H9 (cell line): Measurements from ENCODE around the gene RNLS. TPM values are rescaled to one million over a fixed set of nuclear protein-coding genes. Genes with fewer than 3 reads are reported as not detected.

Experiments used
- DNase-seq: peaks from one replicate; pipeline ENCODE4 v3.0.0-alpha.2; 2017
- H2AFZ ChIP-seq: one replicate; pipeline ENCODE4 v1.6.1; 2013; ENCODE audit warnings: mild to moderate bottlenecking, low read length, control low read depth, moderate library complexity
- H2AK5ac ChIP-seq: 2 replicates; pipeline ENCODE4 v1.6.1; 2013; ENCODE audit warnings: low read length, control low read depth, mixed read lengths; ENCODE audit not compliant: insufficient read length
- H2BK120ac ChIP-seq: one replicate; pipeline ENCODE4 v1.6.1; 2013; ENCODE audit warnings: low read depth, mild to moderate bottlenecking, low read length, control low read depth, inconsistent platforms; ENCODE audit not compliant: poor library complexity, severe bottlenecking
- H2BK12ac ChIP-seq: 2 replicates; pipeline ENCODE4 v1.6.1; 2013; ENCODE audit warnings: low read length, control low read depth, mixed read lengths, low read depth; ENCODE audit not compliant: insufficient read length
- H2BK15ac ChIP-seq: 2 replicates; pipeline ENCODE4 v1.6.1; 2013; ENCODE audit warnings: low read depth, low read length, control low read depth
- H2BK20ac ChIP-seq: one replicate; pipeline ENCODE4 v1.6.1; 2013; ENCODE audit warnings: low read depth, mild to moderate bottlenecking, low read length, control low read depth, inconsistent platforms; ENCODE audit not compliant: poor library complexity, severe bottlenecking
- H2BK5ac ChIP-seq: 2 replicates; pipeline ENCODE4 v1.6.1; 2013; ENCODE audit warnings: low read length, control low read depth, mixed read lengths; ENCODE audit not compliant: insufficient read length
- H3K14ac ChIP-seq: 2 replicates; pipeline ENCODE4 v1.6.1; 2013; ENCODE audit warnings: low read length, control low read depth; ENCODE audit not compliant: insufficient read depth
- H3K18ac ChIP-seq: 2 replicates; pipeline ENCODE4 v1.6.1; 2013; ENCODE audit warnings: low read depth, mild to moderate bottlenecking, mixed read lengths, low read length, control low read depth; ENCODE audit not compliant: insufficient read length
- H3K23ac ChIP-seq: 2 replicates; pipeline ENCODE4 v1.6.1; 2013; ENCODE audit warnings: low read length, control low read depth, mixed read lengths, low read depth; ENCODE audit not compliant: insufficient read length
- H3K23me2 ChIP-seq: 2 replicates; pipeline ENCODE4 v1.6.1; 2013; ENCODE audit warnings: low read depth, mild to moderate bottlenecking, mixed read lengths, low read length, control low read depth; ENCODE audit not compliant: insufficient read length, poor library complexity, severe bottlenecking
- H3K27ac ChIP-seq: 2 replicates; pipeline ENCODE4 v1.5.1; 2013; ENCODE audit warnings: low read length, control low read depth, mixed read lengths, low read depth; ENCODE audit not compliant: insufficient read length
- H3K27me3 ChIP-seq: 2 replicates; pipeline ENCODE4 v1.6.1; 2013; ENCODE audit warnings: low read length, control low read depth, inconsistent platforms; ENCODE audit not compliant: insufficient read depth
- H3K4ac ChIP-seq: 2 replicates; pipeline ENCODE4 v1.6.1; 2013; ENCODE audit warnings: low read depth, mild to moderate bottlenecking, control low read depth, inconsistent platforms, low read length, moderate library complexity
- H3K4me1 ChIP-seq: 2 replicates; pipeline ENCODE4 v1.6.1; 2013; ENCODE audit warnings: low read length, control low read depth, inconsistent platforms; ENCODE audit not compliant: insufficient read depth
- H3K4me2 ChIP-seq: 2 replicates; pipeline ENCODE4 v1.6.1; 2013; ENCODE audit warnings: low read length, control low read depth, mixed read lengths; ENCODE audit not compliant: insufficient read length, insufficient read depth
- H3K56ac ChIP-seq: 2 replicates; pipeline ENCODE4 v1.6.1; 2013; ENCODE audit warnings: low read depth, mild to moderate bottlenecking, mixed read lengths, low read length, control low read depth; ENCODE audit not compliant: insufficient read length
- H3K79me1 ChIP-seq: 2 replicates; pipeline ENCODE4 v1.6.1; 2013; ENCODE audit warnings: low read depth, mild to moderate bottlenecking, moderate library complexity, low read length, control low read depth, inconsistent platforms; ENCODE audit not compliant: insufficient read depth, poor library complexity, severe bottlenecking
- H3K79me2 ChIP-seq: 2 replicates; pipeline ENCODE4 v1.6.1; 2013; ENCODE audit warnings: low read length, control low read depth, inconsistent platforms; ENCODE audit not compliant: insufficient read depth
- H3K9ac ChIP-seq: 2 replicates; pipeline ENCODE4 v1.6.1; 2013; ENCODE audit warnings: low read length, control low read depth, mixed read lengths; ENCODE audit not compliant: insufficient read length; ENCODE audit errors: extremely low read depth
- H3K9me3 ChIP-seq: one replicate; pipeline ENCODE4 v1.6.1; 2013; ENCODE audit warnings: low read depth, low read length, inconsistent platforms; ENCODE audit not compliant: control insufficient read depth
- H3T11ph ChIP-seq: one replicate; pipeline ENCODE4 v1.6.1; 2013; ENCODE audit warnings: mild to moderate bottlenecking, low read length, control low read depth, inconsistent platforms
- H4K20me1 ChIP-seq: one replicate; pipeline ENCODE4 v1.6.1; 2013; ENCODE audit not compliant: control insufficient read depth, insufficient read length, insufficient read depth
- H4K5ac ChIP-seq: 2 replicates; pipeline ENCODE4 v1.6.1; 2013; ENCODE audit warnings: low read depth, mild to moderate bottlenecking, mixed read lengths, low read length, control low read depth; ENCODE audit not compliant: insufficient read length
- H4K8ac ChIP-seq: replicated peaks from 2 replicates; pipeline ENCODE4 v1.6.1; 2013; ENCODE audit warnings: low read length, control low read depth, mixed read lengths, low read depth; ENCODE audit not compliant: insufficient read length
- H4K91ac ChIP-seq: 2 replicates; pipeline ENCODE4 v1.6.1; 2013; ENCODE audit warnings: low read depth, mild to moderate bottlenecking, moderate library complexity, mixed read lengths, low read length, control low read depth; ENCODE audit not compliant: insufficient read length
- H3K27ac Mint-ChIP-seq, 3 experiments: 2 replicates in 2 of 3; 3 replicates in 1 of 3; pipeline ENCODE4 v1.8.0; 2020 to 2021; ENCODE audit warnings: mixed read lengths in 3 of 3, mild to moderate bottlenecking in 1 of 3, moderate library complexity in 1 of 3
- H3K27me3 Mint-ChIP-seq: 2 replicates; pipeline ENCODE4 v1.8.0; 2021; ENCODE audit warnings: low read depth, mild to moderate bottlenecking, moderate library complexity, mixed read lengths
- H3K36me3 Mint-ChIP-seq, 3 experiments: 2 replicates in 2 of 3; 3 replicates in 1 of 3; pipeline ENCODE4 v1.8.0; 2020 to 2021; ENCODE audit warnings: low read depth in 3 of 3, mixed read lengths in 3 of 3; ENCODE audit not compliant: insufficient read depth in 1 of 3
- H3K4me1 Mint-ChIP-seq, 2 experiments: 2 replicates each; pipeline ENCODE4 v1.8.0; 2020; ENCODE audit warnings: mixed read lengths in 2 of 2
- H3K4me3 Mint-ChIP-seq, 2 experiments: 2 replicates in 1 of 2; 3 replicates in 1 of 2; pipeline ENCODE4 v1.8.0; 2020 to 2021; ENCODE audit warnings: mild to moderate bottlenecking in 2 of 2, mixed read lengths in 2 of 2, moderate library complexity in 1 of 2
- H3K9me3 Mint-ChIP-seq, 2 experiments: 2 replicates in 1 of 2; 3 replicates in 1 of 2; pipeline ENCODE4 v1.8.0; 2020; ENCODE audit warnings: mild to moderate bottlenecking in 2 of 2, mixed read lengths in 2 of 2, moderate library complexity in 1 of 2
- CTCF ChIP-seq: fragments of 200-600 bp; sonication (generic); conservative IDR thresholded peaks from 3 replicates; pipeline ENCODE4 v1.8.0; 2021; ENCODE audit warnings: antibody characterized with exemption, mild to moderate bottlenecking
- WGBS: extraction: QIAGEN DNeasy Blood & Tissue Kit; methylation state at CpG from one replicate; pipeline ENCODE4 v1.1.7; 2013; ENCODE audit warnings: missing lambda C conversion rate, low lambda C conversion rate, mixed read lengths; ENCODE audit not compliant: insufficient read length; ENCODE audit errors: extremely low coverage; 5-methylcytosine and 5-hydroxymethylcytosine counted together
- total RNA-seq: library from RNA; stranded (reverse); gene quantifications from 2 replicates; pipeline ENCODE4 v1.2.1, GENCODE V29; 2021

The RNLS gene
- total RNA-seq, 1 experiment from 2014 or later = 7.5 TPM

GRCh38 chr10:88482220-88482619 is 100.9 kb downstream of the RNLS start:
- no peaks in the 10 kb centered on the region for H3K23me2 ChIP-seq
- no peaks in the 10 kb centered on the region for H4K20me1 ChIP-seq
- H2AK5ac ChIP-seq = no peak overlapping the region
- no peaks in the 10 kb centered on the region for H3K27me3 Mint-ChIP-seq
- no peak overlapping the region for H3K4ac ChIP-seq
- no peaks in the 10 kb centered on the region for H3K27me3 ChIP-seq
- no peaks in the 10 kb centered on the region; a peak in 1 of 7 replicates for H3K36me3 Mint-ChIP-seq
- no peak overlapping the region for H4K5ac ChIP-seq
- H3K27ac Mint-ChIP-seq = no peak overlapping the region
- no peak overlapping the region for H3K27ac ChIP-seq
- H3K4me1 Mint-ChIP-seq = no peaks in the 10 kb centered on the region
- no peak overlapping the region for H2BK12ac ChIP-seq
- H2BK120ac ChIP-seq = no peak overlapping the region
- DNase-seq = no peak
- no peaks in the 10 kb centered on the region for H3K9me3 ChIP-seq
- no peak overlapping the region for H3T11ph ChIP-seq
- no peak overlapping the region for H2BK5ac ChIP-seq
- no CpG with 5 or more reads among the region's 2 CpGs for WGBS
- no peak overlapping the region for H3K23ac ChIP-seq
- H3K18ac ChIP-seq = no peak overlapping the region
- H3K9ac ChIP-seq = no peak overlapping the region
- H3K4me3 Mint-ChIP-seq = no peak overlapping the region
- TF ChIP-seq CTCF = no peak
- no peak overlapping the region for H2BK20ac ChIP-seq
- no peaks in the 10 kb centered on the region for H3K79me2 ChIP-seq
- H3K4me2 ChIP-seq = no peak overlapping the region
- no peak overlapping the region for H3K14ac ChIP-seq
- H2AFZ ChIP-seq = no peak overlapping the region
- no peak overlapping the region for H4K91ac ChIP-seq
- no peaks in the 10 kb centered on the region for H3K79me1 ChIP-seq
- H3K9me3 Mint-ChIP-seq = no peaks in the 10 kb centered on the region
- no peak overlapping the region for H4K8ac ChIP-seq
- no peak overlapping the region for H3K56ac ChIP-seq
- no peaks in the 10 kb centered on the region for H3K4me1 ChIP-seq
- no peak overlapping the region for H2BK15ac ChIP-seq
